HepG2 (cell line): ENCODE data around the gene AFG1L. TPM values are rescaled to one million over a fixed set of nuclear protein-coding genes. Genes with fewer than 3 reads are reported as not detected.
A peak's percentile ranks its signal among the peaks of the same experiment; 100 is the strongest.

Experiments
- CBX1 ChIP-seq: IDR thresholded peaks from one replicate; pipeline ENCODE4 v1.6.1; 2016; ENCODE audit warnings: antibody characterized with exemption, low read depth
- CENPX ChIP-seq: sonication (generic); formaldehyde crosslinking; IDR thresholded peaks from 2 replicates; pipeline ENCODE4 v1.9.0; 2021; ENCODE audit warnings: mild to moderate bottlenecking, missing genetic modification reagents, moderate library complexity
- DMAP1 ChIP-seq: IDR thresholded peaks from 2 replicates; pipeline ENCODE4 v1.6.1; 2016
- HOXA5 ChIP-seq: sonication (generic); formaldehyde crosslinking; IDR thresholded peaks from 2 replicates; pipeline ENCODE4 v1.4.0; 2020; ENCODE audit warnings: missing genetic modification reagents
- MYC ChIP-seq: sonication (generic); formaldehyde crosslinking; IDR thresholded peaks from 2 replicates; pipeline ENCODE4 v1.9.0; 2021; ENCODE audit warnings: missing genetic modification reagents, borderline replicate concordance
- NFE2 ChIP-seq: sonication (generic); formaldehyde crosslinking; IDR thresholded peaks from 2 replicates; pipeline ENCODE4 v1.4.0; 2020; ENCODE audit warnings: missing genetic modification reagents
- SP4 ChIP-seq: sonication (generic); formaldehyde crosslinking; IDR thresholded peaks from 2 replicates; pipeline ENCODE4 v1.8.1; 2023; ENCODE audit warnings: mild to moderate bottlenecking, missing genetic modification reagents
- ZFP91 ChIP-seq: sonication (generic); formaldehyde crosslinking; IDR thresholded peaks from 2 replicates; pipeline ENCODE4 v1.9.0; 2022; ENCODE audit warnings: missing genetic modification reagents, mild to moderate bottlenecking, borderline replicate concordance
- ZNF205 ChIP-seq: IDR thresholded peaks from 2 replicates; pipeline ENCODE4 v1.6.1; 2018; ENCODE audit warnings: missing biosample characterization, missing genetic modification reagents
- ZNF276 ChIP-seq: sonication (generic); formaldehyde crosslinking; IDR thresholded peaks from 2 replicates; pipeline ENCODE4 v1.4.0; 2020; ENCODE audit warnings: mild to moderate bottlenecking, low read depth, missing genetic modification reagents
- ZNF362 ChIP-seq: sonication (generic); formaldehyde crosslinking; IDR thresholded peaks from 2 replicates; pipeline ENCODE4 v1.4.0; 2020; ENCODE audit warnings: missing genetic modification reagents, mild to moderate bottlenecking, borderline replicate concordance
- ZNF547 ChIP-seq: sonication (generic); formaldehyde crosslinking; IDR thresholded peaks from 2 replicates; pipeline ENCODE4 v1.5.1; 2020; ENCODE audit warnings: mild to moderate bottlenecking, missing genetic modification reagents
- ZNF567 ChIP-seq: sonication (generic); formaldehyde crosslinking; IDR thresholded peaks from 2 replicates; pipeline ENCODE4 v1.8.1; 2023; ENCODE audit warnings: mild to moderate bottlenecking, missing genetic modification reagents, borderline replicate concordance
- ZNF619 ChIP-seq: sonication (generic); formaldehyde crosslinking; IDR thresholded peaks from 2 replicates; pipeline ENCODE4 v1.4.0; 2020; ENCODE audit warnings: mild to moderate bottlenecking, missing genetic modification reagents
- ZNF687 ChIP-seq: sonication (generic); formaldehyde crosslinking; IDR thresholded peaks from 2 replicates; pipeline ENCODE4 v1.5.1; 2020; ENCODE audit warnings: mild to moderate bottlenecking, missing genetic modification reagents, moderate library complexity
- ZNF710 ChIP-seq: sonication (generic); formaldehyde crosslinking; IDR thresholded peaks from 2 replicates; pipeline ENCODE4 v1.5.0; 2020; ENCODE audit warnings: mild to moderate bottlenecking, missing genetic modification reagents, borderline replicate concordance
- ZSCAN12 ChIP-seq: sonication (generic); formaldehyde crosslinking; IDR thresholded peaks from 2 replicates; pipeline ENCODE4 v1.9.0; 2021; ENCODE audit warnings: mild to moderate bottlenecking, missing genetic modification reagents
- ZSCAN22 ChIP-seq: sonication (generic); formaldehyde crosslinking; IDR thresholded peaks from 2 replicates; pipeline ENCODE4 v1.4.0; 2020; ENCODE audit warnings: mild to moderate bottlenecking, missing genetic modification reagents
- polyA plus RNA-seq, 8 experiments: library from polyadenylated mRNA; depleted of rRNA in 3 of 8; stranded (reverse) in 7 of 8; unstranded in 1 of 8; fragments of >200 nt; fragmentation: Illumina TruSeq in 4 of 8; extraction: Trizol in 4 of 8; gene quantifications; 2 replicates each; pipeline versions ENCODE4 v1.2.1 to v1.2.3, GENCODE V29; 2011 to 2016; ENCODE audit warnings: low read depth in 4 of 8, missing spikeins in 1 of 8, mixed read lengths in 1 of 8; ENCODE audit not compliant: insufficient read depth in 1 of 8
- total RNA-seq, 5 experiments: library from RNA; depleted of rRNA; stranded (reverse); fragments of >200 nt; fragmentation: Illumina TruSeq; extraction: Trizol; gene quantifications; 2 replicates each; pipeline ENCODE4 v1.2.3, GENCODE V29; 2016; ENCODE audit warnings: low read depth in 1 of 5

The AFG1L gene
- total and polyA plus RNA-seq, 2 of the 13 experiments (the other 11 are each of a cell fraction or from before 2014, with no cell fraction given) = 3.1 to 14.0 TPM

GRCh38 chr6:108260809-108261569 is 33.9 kb upstream of the AFG1L start, which contains the start of gene SNX3 (continued):
- TF ChIP-seq ZNF567 (CRISPR knock-in tag) (peak; percentile 55; the same call in 1 of the 2 replicates), ZSCAN12 (no peak; the same call in 1 of the 2 replicates), ZSCAN22 (CRISPR knock-in tag) (0 out of 2 replicates have a peak, but pooled peaks have one; percentile 31), NFE2 (CRISPR knock-in tag) (no peak), MYC (CRISPR knock-in tag) (peak; percentile 77; the same call in 1 of the 2 replicates), DMAP1 (CRISPR knock-in tag) (peak; percentile 61), CBX1 (peak; percentile 69), ZNF710 (CRISPR knock-in tag) (peak; percentile 60; the same call in 1 of the 2 replicates), ZNF619 (CRISPR knock-in tag) (no peak), SP4 (peak; percentile 87), ZNF205 (no peak), ZNF547 (0 out of 2 replicates have a peak, but pooled peaks have one; percentile 22), CENPX (no peak), HOXA5 (CRISPR knock-in tag) (peak; percentile 19; the same call in 1 of the 2 replicates), ZNF687 (CRISPR knock-in tag) (peak; percentile 86), ZNF362 (no peak), ZFP91 (CRISPR knock-in tag) (no peak), ZNF276 (CRISPR knock-in tag) (no peak)
